ENCODE data around the gene LRP5. TPM values are rescaled to one million over a fixed set of nuclear protein-coding genes. Genes with fewer than 3 reads are reported as not detected.
A peak's percentile ranks its signal among the peaks of the same experiment; 100 is the strongest.

Gene LRP5
- total RNA-seq: 1 to 10 TPM; 7.7 to 8.5 (median 7.9) TPM

DNA sequence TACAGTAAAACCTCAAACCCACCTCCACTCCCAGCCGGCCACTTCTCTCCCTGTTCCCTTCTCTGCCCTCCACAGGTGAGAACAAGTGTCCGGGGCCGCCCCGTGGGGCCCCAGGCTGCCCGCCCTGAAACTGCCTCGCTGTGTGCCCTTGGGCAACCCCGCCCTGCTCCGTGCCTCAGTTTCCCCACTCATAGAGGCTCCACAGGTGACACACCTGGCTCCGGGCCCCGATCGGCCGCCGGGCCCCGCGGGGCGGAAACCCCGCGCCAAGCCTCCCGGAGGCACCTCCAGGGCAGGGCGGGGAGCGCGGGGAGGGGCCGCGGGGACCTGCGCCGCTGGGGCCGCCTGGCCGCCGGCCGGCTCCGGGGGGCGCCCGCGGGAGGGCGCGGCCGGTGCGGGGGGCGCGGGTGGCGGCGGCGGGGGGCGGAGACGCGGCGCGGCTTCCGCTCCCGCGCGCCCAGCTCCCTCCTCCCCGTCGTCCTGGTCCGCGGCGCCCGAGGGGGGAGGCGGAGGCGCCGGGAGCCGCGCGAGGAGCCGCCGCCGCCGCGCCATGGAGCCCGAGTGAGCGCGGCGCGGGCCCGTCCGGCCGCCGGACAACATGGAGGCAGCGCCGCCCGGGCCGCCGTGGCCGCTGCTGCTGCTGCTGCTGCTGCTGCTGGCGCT lies at the start of gene LRP5:
Gene LRP5 (plus strand): TSS at position 475 of the 663 bp plus-strand sequence. CDS start 124 bp downstream, at position 599.
- peak within 1 kb of the TSS; percentile 80 for H3K4me3 Mint-ChIP-seq
- no peaks in the 10 kb centered on the region for H3K36me3 Mint-ChIP-seq (ENCODE audit: insufficient read depth)
- H3K9me3 Mint-ChIP-seq: no peaks in the 10 kb centered on the region
- ATAC-seq (peak; percentile 62 to 66), DNase-seq (no peak)
- peaks cover 12% of the 10 kb centered on the region for H3K4me1 Mint-ChIP-seq (ENCODE audit: low read depth)
- H3K27me3 Mint-ChIP-seq (ENCODE audit: low read depth): peaks cover 10% of the 10 kb centered on the region

DNA sequence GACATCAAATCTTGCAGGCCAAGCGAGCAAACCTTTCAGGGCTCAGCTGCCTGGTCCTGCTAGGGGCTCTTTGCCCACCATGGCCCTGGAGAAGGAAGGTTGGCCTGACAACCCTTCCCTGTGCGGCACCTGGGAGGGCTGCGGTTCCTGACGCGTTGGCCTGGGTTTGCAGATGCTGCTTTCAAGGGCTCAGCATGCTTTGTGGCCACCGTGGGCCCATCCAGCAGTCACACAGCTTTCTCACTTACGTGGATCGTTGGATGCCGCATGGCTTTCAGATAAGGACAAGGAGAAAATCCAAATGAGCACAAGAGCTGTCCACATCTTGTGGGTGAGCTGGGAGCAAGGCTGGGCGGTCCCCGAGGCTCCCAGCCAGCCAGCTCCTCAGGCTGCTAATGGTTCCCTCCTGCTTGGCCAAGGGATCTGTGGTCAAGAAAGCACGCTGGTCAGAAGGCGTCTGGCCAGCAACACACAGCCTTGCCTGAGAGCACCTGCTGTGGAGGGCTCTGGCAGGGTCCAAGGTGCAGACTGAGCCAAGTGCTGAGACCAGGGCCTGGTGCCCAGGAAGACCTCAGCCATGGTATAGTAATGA lies 48.9 kb upstream of the LRP5 start:
- no peaks in the 10 kb centered on the region for H3K9me3 Mint-ChIP-seq
- DNase-seq (no peak), ATAC-seq (no peak)
- no peaks in the 10 kb centered on the region for H3K4me1 Mint-ChIP-seq (ENCODE audit: low read depth)
- H3K27me3 Mint-ChIP-seq (ENCODE audit: low read depth): no peaks in the 10 kb centered on the region
- peaks cover 13% of the 10 kb centered on the region for H3K36me3 Mint-ChIP-seq (ENCODE audit: insufficient read depth)
- H3K4me3 Mint-ChIP-seq: no peak overlapping the region

DNA sequence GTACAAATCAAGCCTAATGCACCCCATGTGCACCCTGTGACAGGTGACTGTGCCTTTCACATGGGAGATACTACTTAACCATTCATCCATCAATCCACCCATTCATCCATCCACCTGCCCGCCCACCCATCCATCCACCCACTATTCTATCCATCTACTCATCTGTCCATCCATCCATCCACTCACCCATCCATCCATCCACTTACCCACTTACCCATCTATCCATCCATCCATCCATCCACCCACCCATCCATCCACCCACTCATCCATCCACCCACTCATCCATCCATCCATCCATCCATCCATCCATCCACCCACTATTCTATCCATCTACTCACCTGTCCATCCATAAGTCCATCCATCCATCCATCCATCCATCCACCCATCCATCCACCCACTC lies 48.1 kb upstream of the LRP5 start:
- ATAC-seq: no peak
- Mint-ChIP-seq H3K4me1 (ENCODE audit: low read depth) (peaks cover 2% of the 10 kb centered on the region), H3K4me3 (no peak overlapping the region), H3K27me3 (ENCODE audit: low read depth) (no peaks in the 10 kb centered on the region), H3K9me3 (no peaks in the 10 kb centered on the region), H3K36me3 (ENCODE audit: insufficient read depth) (peaks cover 13% of the 10 kb centered on the region)
- no peak for DNase-seq

DNA sequence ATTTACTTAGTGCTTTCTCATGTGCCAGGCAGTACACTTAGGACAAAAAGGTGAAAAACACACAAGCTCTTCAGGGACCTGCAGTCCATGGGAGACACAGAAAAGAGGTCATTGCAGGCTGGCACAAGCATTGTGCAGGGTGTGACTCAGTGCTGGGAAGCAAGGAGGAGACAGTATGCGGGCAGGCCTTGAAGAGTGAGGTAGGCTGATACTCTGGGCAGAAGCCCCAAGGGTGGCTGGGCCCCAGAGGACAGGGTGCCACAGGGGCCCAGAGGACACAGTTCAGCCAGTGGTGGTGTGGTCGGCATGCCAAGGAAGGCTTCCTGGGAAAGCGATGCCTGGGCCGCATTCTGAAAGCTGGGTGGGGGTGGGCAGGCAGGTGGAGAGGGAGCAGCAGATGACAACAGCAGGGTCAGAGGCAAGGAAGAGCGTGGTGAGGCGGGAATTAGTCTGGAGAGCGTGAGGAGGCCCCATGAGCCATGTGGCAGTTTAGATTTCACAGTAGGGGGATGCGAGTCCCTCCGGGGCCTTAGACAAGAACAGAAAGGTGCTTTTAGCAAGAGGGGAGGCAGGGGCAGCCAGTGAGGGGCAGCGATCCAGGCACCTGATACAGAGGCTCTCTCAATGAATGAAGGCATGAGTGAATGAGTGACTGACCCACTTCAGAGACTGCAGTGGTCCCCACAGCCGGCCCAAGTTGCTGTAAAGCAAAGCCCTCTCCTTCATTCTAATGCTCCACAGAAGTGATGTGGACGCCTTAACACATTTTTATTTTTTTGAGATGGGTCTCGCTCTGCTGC lies 47.5 kb upstream of the LRP5 start:
- ATAC-seq: no peak
- no peaks in the 10 kb centered on the region for H3K27me3 Mint-ChIP-seq (ENCODE audit: low read depth)
- H3K9me3 Mint-ChIP-seq: no peaks in the 10 kb centered on the region
- H3K4me1 Mint-ChIP-seq (ENCODE audit: low read depth): peaks cover 7% of the 10 kb centered on the region
- no peak for DNase-seq
- no peak overlapping the region for H3K4me3 Mint-ChIP-seq
- peaks cover 13% of the 10 kb centered on the region for H3K36me3 Mint-ChIP-seq (ENCODE audit: insufficient read depth)

DNA sequence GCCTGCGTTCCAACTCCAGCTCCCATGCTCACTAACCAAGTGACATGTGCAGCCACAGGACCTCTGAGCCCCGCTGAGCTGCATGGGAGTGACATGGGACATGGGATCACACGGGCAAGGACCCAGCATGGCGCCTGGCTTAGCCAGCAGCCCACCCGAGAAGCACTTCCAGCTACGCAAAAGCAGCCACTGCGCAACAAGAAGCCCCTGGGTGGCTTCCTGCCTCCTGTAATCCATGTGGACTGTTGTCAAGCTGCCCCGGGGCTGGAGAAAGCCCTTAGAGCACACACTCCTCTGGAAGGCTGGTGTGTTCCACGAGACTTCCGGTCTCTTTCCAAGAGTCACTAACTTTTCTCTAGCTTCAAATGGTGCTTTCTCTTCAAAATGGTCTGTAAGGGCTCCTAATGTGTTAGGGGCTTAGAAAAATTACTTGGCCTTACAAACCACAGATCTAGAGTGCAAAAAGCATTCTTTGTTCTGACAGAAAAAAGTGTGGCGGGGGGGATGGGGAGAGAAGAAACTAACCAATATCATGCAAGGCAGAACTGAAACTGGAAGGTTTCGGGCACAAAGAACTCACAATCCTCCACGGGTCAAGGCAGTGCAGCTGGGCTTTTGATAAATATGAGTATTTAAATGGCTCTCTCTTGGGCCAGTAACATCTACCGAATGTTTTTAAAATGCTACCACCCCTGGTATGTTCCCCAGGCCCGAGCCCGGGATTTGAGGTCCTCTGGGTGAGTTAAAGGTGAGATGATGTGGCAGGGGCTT lies 46.1 kb upstream of the LRP5 start:
- Mint-ChIP-seq H3K9me3 (no peaks in the 10 kb centered on the region), H3K36me3 (ENCODE audit: insufficient read depth) (peaks cover 13% of the 10 kb centered on the region), H3K4me3 (no peak overlapping the region), H3K4me1 (ENCODE audit: low read depth) (peaks cover 17% of the 10 kb centered on the region), H3K27me3 (ENCODE audit: low read depth) (no peaks in the 10 kb centered on the region)
- DNase-seq (no peak), ATAC-seq (no peak)

DNA sequence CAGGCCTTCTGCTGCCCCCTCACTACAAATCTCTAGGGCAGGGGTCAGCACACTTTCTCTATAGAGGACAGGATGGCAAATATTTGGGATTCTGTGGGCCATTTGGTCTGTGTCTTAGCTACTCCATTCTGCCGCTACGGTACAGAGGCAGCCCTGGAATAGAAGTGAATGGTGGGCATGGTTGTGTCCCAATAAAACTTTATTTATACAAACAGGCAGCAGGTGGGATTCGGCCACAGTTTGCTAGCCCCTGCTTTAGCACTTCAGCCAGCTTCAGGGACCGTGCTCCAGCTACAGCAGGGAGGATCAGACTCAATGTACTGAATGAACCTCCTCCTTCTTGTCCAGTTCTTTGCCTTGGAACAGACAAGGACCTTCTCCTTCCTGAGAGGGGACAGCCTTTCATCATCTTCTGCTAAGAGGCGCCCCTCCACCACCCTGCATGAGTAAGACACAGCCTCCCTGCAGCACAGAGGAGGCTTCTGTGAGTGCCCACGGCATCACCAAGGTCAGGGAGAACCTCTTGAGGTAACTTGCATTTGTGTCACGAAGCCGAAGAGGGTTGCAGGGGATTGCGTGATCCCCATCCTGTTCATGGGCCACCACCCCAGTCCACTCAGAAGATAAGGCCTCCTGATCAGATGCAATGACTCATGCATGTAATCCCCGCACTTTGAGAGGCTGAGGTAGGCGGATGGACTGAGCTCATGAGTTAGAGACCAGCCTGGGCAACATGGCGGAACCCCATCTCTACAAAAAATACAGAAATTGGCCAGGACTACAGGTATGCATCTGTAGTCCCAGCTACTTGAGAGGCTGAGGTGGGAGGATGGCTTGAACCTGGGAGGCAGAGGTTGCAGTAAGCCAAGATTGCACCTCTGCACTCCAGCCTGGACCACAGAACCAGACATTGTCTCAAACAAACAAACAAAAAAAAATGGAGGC lies 45.2 kb upstream of the LRP5 start:
- Mint-ChIP-seq H3K4me3 (no peak overlapping the region), H3K4me1 (ENCODE audit: low read depth) (peaks cover 17% of the 10 kb centered on the region), H3K36me3 (ENCODE audit: insufficient read depth) (peaks cover 10% of the 10 kb centered on the region), H3K27me3 (ENCODE audit: low read depth) (no peaks in the 10 kb centered on the region), H3K9me3 (no peaks in the 10 kb centered on the region)
- DNase-seq: no peak
- ATAC-seq: no peak

DNA sequence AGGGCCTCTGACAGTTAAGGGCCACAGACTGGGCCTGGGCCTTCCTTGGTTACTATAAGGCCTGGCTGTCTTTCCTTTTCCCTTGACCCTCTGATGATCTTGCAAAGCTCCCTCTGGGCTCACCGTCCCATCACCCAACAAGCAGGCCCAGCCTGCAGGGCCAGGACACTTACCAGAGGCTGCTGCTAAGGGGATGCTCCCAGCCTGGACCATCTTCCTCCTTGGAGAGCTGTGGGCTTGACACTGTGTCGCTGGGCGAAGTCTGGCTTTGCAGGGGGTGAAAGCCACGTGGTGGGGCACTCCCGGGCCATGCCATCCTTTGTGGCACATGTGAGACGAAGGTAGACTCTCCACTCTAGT lies 44.5 kb upstream of the LRP5 start:
- no peak for DNase-seq
- Mint-ChIP-seq H3K36me3 (ENCODE audit: insufficient read depth) (peaks cover 8% of the 10 kb centered on the region), H3K4me1 (ENCODE audit: low read depth) (peaks cover 23% of the 10 kb centered on the region), H3K9me3 (no peaks in the 10 kb centered on the region), H3K27me3 (ENCODE audit: low read depth) (no peaks in the 10 kb centered on the region), H3K4me3 (no peak overlapping the region)
- ATAC-seq: no peak

DNA sequence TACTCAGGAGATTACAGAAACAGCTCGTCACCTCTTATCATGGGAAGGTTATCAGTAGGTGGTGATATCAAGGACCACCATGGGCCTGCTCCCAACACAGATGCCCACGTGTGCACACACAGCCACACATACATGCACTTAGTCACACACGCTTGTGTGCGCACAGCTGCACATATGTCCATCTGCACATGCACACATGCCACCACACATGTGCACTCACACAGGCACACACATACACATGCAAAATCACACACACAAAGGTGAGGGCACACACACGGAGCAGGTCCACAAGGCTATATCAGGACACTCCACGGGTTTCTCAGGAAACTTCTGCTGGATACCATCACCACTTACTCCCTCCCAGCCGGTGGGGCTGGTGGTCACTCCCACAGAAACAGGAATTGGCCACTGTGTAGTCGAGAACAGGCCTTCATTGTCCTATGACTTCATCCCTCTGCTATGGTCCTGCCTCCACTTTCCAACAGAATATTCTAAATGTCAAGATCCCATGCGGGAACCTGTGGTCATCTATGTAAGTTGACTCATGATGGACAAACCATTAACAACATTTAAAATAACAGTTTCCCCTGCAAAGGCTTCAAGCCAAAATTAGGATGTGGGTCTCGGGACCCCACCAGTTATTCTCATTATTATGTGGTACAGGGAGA lies 42.8 kb upstream of the LRP5 start:
- no peak for ATAC-seq
- Mint-ChIP-seq H3K9me3 (no peaks in the 10 kb centered on the region), H3K36me3 (ENCODE audit: insufficient read depth) (peaks cover 3% of the 10 kb centered on the region), H3K27me3 (ENCODE audit: low read depth) (no peaks in the 10 kb centered on the region), H3K4me1 (ENCODE audit: low read depth) (peaks cover 25% of the 10 kb centered on the region), H3K4me3 (no peak overlapping the region)
- DNase-seq: no peak

DNA sequence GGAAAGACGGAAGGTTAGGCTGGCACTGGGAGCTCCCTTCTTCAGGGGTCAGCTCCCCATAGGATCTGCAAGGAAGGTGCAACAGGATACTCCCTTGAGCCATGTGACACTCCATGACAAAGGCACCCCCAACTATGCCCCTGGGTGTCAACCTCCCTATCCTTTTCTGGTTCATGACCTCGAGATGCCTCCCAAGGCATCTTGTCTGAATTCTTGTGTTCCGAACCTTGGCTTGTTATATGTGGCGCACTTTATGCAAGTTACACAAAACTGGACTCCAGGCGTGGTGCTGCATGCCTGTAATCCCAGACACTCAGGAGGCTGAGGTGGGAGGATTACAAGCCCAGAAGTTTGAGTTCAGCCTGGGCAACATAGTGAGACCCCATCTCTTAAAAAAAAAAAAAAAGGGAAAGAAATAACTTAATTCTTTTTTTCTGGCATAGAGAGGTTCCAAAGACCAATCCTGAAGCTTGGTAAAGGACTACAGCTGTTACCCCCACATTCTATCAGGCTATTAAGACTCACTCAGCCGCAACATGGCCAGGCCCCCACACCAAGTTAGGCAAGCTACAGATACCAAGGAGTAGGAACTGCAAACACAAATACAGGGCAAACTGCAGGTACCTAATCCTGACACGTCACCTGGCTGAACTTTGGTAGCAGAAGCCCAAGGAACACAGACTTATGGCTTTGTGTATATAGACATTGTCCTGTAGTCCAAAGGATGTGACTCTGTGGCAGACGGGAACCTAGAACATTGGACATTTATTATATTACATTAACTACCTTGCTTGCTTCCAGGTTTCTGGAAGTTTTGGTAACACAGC lies 42.0 kb upstream of the LRP5 start:
- Mint-ChIP-seq H3K36me3 (ENCODE audit: insufficient read depth) (peaks cover 3% of the 10 kb centered on the region), H3K4me3 (peak overlapping the region; percentile 96), H3K4me1 (ENCODE audit: low read depth) (peaks cover 25% of the 10 kb centered on the region), H3K27me3 (ENCODE audit: low read depth) (no peaks in the 10 kb centered on the region), H3K9me3 (no peaks in the 10 kb centered on the region)
- ATAC-seq (no peak), DNase-seq (no peak)

DNA sequence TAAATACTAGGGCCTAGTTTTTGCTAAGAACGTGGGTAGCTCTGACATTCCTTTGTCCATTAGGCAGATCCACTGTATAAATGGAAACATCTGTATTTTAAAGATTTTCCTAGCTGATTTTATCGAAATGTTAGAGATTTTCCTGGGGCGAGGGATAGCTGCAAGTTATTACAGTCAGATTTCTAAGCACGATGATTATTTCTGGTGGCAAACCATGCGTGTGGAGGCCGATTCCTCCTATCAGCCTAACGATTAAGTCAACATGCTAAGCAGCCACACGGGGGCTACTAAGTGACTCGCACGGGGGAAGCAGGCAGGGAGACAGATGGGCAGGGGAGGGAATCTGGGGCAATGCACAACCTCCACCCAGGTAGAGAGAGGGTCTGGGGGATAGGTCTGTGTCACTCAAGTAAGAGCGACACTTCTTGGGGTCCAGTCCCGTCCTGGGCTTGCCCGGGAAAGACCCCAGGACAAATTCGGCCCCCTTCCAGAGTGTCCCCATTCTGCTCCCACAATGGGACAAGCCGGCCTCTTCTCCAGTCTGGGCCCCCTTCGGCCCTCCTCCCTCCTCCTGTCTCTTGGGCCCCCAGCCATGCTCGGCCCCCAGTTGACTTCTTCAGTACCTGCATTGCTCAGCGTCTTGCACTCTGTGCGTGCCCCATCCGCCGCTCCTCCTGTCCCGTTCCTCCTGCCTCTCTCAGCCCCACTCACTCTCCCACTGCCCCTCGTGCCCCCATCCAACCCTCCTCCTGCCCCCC lies 41.2 kb upstream of the LRP5 start:
- peaks cover 25% of the 10 kb centered on the region for H3K4me1 Mint-ChIP-seq (ENCODE audit: low read depth)
- no peaks in the 10 kb centered on the region for H3K9me3 Mint-ChIP-seq
- H3K36me3 Mint-ChIP-seq (ENCODE audit: insufficient read depth): peaks cover 3% of the 10 kb centered on the region
- H3K4me3 Mint-ChIP-seq: peak overlapping the region; percentile 96
- DNase-seq (peak; percentile 50), ATAC-seq (peak; percentile 51)
- no peaks in the 10 kb centered on the region for H3K27me3 Mint-ChIP-seq (ENCODE audit: low read depth)

DNA sequence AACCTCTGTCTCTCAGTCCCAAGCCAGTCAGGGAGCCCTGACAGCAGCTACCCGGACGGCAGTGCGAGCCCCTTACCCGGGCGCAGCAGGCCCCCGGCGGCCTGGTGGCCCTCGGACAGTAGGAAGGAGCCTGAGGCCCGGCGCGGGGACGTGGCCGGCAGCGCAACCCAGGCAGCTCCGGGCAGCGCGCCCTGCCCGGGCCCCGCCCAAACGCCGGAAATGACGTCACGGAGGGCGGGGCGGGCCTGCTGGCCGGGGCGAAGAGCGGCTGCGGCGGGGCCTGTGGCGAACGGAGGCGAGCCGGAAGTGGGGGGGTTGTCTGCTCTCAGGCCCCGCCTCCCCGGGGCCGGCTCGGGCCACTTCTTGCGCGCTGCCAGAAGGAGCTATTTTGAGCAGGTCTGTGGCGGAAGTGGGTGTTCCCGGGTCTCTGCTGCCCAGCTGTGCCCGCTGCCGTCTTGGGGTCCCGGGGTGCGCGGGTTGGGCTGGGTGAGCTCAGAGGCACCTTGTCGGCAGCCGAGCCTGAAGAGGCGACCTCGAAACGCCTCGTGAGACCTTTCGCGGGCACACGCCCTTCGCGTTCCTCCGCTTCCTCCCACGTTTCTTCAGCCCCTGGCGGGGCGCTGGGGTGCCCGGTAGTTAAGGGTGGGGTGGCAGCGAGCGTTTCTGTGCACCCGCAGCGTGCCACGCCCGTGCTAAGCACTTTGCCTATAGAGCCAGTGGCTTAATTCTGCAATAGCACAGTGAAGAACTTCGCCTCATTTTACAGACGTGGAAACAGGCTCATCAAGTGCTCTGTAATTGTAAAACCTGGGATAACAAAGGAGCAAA lies 40.4 kb upstream of the LRP5 start, which contains the start of gene C11orf24:
Gene C11orf24 (minus strand): TSS at position 193 of the 828 bp plus-strand sequence. CDS start 8,206 bp downstream, outside the sequence.
- peaks cover 25% of the 10 kb centered on the region for H3K4me1 Mint-ChIP-seq (ENCODE audit: low read depth)
- peak within 1 kb of the TSS; percentile 96 for H3K4me3 Mint-ChIP-seq
- peak; percentile 92 for DNase-seq
- ATAC-seq: peak; percentile 96 to 97
- no peaks in the 10 kb centered on the region for H3K36me3 Mint-ChIP-seq (ENCODE audit: insufficient read depth)
- H3K27me3 Mint-ChIP-seq (ENCODE audit: low read depth): no peaks in the 10 kb centered on the region
- no peaks in the 10 kb centered on the region for H3K9me3 Mint-ChIP-seq
